ENCODE data around the gene KAT8. TPM values are rescaled to one million over a fixed set of nuclear protein-coding genes. Genes with fewer than 3 reads are reported as not detected.

Gene KAT8
- 32.3 and 45.2 TPM in 2 replicates for total RNA-seq (2014; rRNA removed; shearing (Covaris generic))

DNA sequence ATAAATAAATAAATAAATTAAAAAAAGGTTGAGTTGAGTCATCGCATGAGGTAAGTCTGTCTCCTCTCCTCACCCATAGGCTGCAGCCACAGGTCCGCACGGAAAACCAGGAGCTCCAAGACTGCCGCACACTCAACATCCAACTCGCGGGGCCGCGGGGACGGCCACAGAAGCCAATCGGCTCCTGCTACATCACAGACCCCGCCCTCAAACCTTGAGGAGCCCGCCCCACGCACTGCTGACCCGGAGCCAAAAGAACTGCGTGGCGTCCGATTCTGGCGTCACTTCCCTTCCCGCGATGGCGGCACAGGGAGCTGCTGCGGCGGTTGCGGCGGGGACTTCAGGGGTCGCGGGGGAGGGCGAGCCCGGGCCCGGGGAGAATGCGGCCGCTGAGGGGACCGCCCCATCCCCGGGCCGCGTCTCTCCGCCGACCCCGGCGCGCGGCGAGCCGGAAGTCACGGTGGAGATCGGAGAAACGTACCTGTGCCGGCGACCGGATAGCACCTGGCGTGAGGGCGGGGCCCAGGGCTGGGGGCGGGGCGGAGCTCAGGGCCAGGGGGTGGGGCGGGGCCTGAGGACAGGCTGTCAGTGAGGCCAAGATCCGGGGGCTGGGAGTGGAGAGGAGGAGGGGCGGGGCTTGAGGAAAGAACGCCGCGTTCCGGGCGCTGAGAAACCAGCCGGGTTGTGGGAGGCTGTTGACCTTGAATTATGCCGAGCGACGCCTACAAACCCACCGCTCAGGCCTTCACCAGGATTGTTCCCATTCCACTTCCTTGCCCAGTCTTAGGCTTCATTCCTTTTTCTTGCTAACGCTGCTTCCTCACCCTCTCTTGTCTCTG, at the start of gene KAT8:
TSS of gene KAT8 (plus strand) at position 281 of the 839 bp plus-strand sequence. CDS start at position 299, 18 bp downstream.
- Histone ChIP-seq H3K27me3 (replicated peaks) (no peaks in the 10 kb centered on the region), H3K9me3 (replicated peaks) (no peaks in the 10 kb centered on the region), H3K36me3 (peaks cover 45% of the 10 kb centered on the region), H3K4me1 (replicated peaks) (peaks cover 10% of the 10 kb centered on the region), H3K27ac (peak within 1 kb of the TSS; percentile 78), H3K4me3 (peak within 1 kb of the TSS; percentile 84)
- DNase-seq (ENCODE audit: low read depth in 1 of 2, low spot score in 2 of 2), result peak; percentile 97 to 99

DNA sequence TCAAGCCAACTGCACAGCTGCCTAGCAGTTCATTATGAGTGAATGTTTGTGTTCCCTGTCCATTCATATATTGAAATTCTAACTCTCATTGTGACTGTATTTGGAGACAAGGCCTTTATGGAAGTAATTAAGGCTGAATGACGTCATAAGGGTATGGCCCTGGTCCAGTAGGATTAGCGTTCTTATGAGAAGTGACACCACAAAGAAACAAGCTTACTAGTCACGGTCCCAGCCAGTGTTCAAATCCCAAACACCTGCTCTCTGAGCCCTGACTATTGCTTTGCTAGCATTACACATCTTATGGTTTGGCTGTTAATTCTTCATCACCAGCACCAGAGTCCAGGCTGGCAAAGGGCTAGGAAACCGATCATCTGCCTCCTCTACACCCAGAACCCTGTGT, 45.6 kb upstream of the KAT8 start:
- Histone ChIP-seq H3K4me1 (replicated peaks) (peaks cover 17% of the 10 kb centered on the region), H3K4me3 (peak overlapping the region; percentile 86), H3K27me3 (replicated peaks) (no peaks in the 10 kb centered on the region), H3K36me3 (peaks cover 35% of the 10 kb centered on the region), H3K27ac (no peak overlapping the region), H3K9me3 (replicated peaks) (no peaks in the 10 kb centered on the region)
- DNase-seq (ENCODE audit: low read depth in 1 of 2, low spot score in 2 of 2), result no peak

DNA sequence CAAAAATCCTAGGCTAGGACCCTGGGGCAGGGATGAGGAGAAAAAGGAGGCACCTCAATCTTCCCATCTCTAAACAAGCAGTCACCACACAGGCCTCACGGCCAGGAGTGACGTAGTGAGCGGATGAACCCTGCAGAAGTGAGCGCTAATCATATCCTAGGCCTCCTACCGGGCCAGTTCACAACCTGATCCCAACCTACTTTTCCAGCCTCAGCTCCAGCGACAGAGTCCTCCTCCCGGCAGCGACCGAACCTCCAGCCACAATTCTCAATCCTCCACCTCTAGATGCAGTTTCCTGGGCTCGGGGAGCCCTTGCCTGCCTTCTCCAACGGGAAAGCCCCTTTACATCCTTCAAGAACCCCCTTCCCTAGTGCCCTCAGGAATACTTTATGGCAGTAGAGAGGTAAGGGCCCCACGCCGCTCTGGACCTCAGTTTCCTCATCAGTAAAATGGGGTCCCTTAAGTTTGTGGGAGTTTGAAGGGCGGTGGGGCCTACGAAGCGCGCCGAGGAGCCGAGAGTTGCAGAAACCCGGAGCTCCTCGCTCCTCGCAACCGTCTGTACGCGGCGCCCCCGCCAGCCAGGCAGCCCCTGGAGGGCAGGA, 44.8 kb upstream of the KAT8 start:
- Histone ChIP-seq H3K9me3 (replicated peaks) (no peaks in the 10 kb centered on the region), H3K4me1 (replicated peaks) (peaks cover 17% of the 10 kb centered on the region), H3K27ac (peak overlapping the region; percentile 80), H3K4me3 (peak overlapping the region; percentile 86), H3K27me3 (replicated peaks) (no peaks in the 10 kb centered on the region), H3K36me3 (peaks cover 40% of the 10 kb centered on the region)
- peak in 1 of 2 experiments; percentile 46 for DNase-seq (ENCODE audit: low read depth in 1 of 2, low spot score in 2 of 2)

- Histone ChIP-seq H3K27ac (peak overlapping the region; percentile 80), H3K4me3 (peak overlapping the region; percentile 86), H3K9me3 (replicated peaks) (no peaks in the 10 kb centered on the region), H3K4me1 (replicated peaks) (peaks cover 17% of the 10 kb centered on the region), H3K36me3 (peaks cover 46% of the 10 kb centered on the region), H3K27me3 (replicated peaks) (no peaks in the 10 kb centered on the region)
- DNase-seq (ENCODE audit: low read depth in 1 of 2, low spot score in 2 of 2), result peak; percentile 95 to 96
Observed at GRCh38 chr16:31073142-31073969, 44.1 kb upstream of the KAT8 start.

DNA sequence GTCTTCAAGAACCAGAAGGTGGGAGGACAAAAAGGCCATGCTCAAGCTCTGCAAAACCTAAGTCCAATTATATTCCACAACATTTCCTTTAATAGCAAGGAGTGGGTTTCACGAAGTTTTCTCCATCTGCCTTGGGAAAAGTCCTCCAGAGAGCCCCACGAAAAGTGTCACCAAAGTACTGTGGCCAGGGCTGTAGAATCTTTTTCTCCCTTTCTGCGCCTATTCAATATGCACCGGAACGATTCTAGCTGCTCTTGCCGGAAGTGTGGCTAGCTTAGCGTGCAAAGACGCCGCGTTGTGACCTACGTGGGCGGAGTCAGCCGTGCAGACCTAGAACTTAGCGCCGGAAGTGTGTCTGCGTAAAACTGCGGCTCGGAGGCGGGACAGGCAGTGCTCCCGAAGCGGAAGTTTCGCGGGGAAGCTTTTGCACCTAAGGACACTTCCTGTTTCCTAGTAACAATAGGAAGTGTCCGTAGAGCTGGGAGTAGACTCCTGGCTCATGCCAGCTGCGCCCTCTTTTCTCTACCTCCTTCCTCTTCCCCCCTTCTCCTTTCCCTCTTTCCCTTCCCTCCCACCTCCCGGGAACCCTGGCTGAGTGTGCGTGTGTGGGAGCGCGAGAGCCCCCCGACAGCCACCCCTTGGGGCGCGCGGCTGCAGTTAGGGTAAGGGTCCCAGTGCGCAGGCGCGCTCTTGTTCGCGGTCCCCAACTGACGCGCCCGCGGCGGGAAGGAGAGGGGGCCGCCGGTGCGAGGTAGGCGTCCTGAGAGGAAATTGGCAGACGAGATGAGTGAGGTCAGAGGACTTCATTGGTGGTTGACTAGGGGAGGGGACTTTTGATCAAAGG, 43.3 kb upstream of the KAT8 start, which contains the start of the genes ZNF646 and ZNF668:
TSS of gene ZNF646 (plus strand) at position 453 of the 844 bp plus-strand sequence. CDS start 1,903 bp downstream, outside the sequence.
TSS of gene ZNF668 (minus strand) at position 271 of the 844 bp plus-strand sequence. CDS start 9,781 bp downstream, outside the sequence.
- H3K4me1 ChIP-seq (replicated peaks), result peaks cover 17% of the 10 kb centered on the region
- H3K9me3 ChIP-seq (replicated peaks), result no peaks in the 10 kb centered on the region
- H3K27me3 ChIP-seq (replicated peaks), result no peaks in the 10 kb centered on the region
- peaks cover 55% of the 10 kb centered on the region for H3K36me3 ChIP-seq
- DNase-seq (ENCODE audit: low read depth in 1 of 2, low spot score in 2 of 2), result peak; percentile 95 to 99
- H3K27ac ChIP-seq, result peak within 1 kb of the TSS; percentile 80
- peak within 1 kb of the TSS; percentile 86 for H3K4me3 ChIP-seq

DNA sequence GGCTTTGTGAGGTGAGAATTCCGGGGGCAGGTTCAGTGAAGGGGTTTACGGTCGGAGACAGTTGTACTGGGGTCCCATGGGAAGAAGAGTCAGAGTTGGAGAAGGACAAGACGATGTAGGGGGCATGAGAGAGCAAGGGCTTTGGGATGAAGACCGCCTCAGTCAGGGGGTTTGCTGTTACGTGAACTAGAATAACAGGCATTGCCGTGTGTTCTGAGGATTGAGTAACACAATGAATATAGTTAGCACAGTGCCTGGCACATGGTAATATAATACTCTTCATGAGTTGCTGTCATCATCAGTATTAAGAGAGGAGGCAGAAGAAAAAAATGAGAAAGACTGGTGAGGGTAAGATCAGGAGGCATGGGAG, 42.7 kb upstream of the KAT8 start:
- no peak for DNase-seq (ENCODE audit: low read depth in 1 of 2, low spot score in 2 of 2)
- H3K27ac ChIP-seq, result peak overlapping the region; percentile 80
- H3K9me3 ChIP-seq (replicated peaks), result no peaks in the 10 kb centered on the region
- H3K4me1 ChIP-seq (replicated peaks), result peaks cover 17% of the 10 kb centered on the region
- peaks cover 61% of the 10 kb centered on the region for H3K36me3 ChIP-seq
- peak overlapping the region; percentile 86 for H3K4me3 ChIP-seq
- no peaks in the 10 kb centered on the region for H3K27me3 ChIP-seq (replicated peaks)

GRCh38 chr16:31076319-31076718, 41.1 kb upstream of the KAT8 start:
- H3K27me3 ChIP-seq (replicated peaks), result no peaks in the 10 kb centered on the region
- no peak overlapping the region for H3K4me3 ChIP-seq
- no peak overlapping the region for H3K27ac ChIP-seq
- peaks cover 17% of the 10 kb centered on the region for H3K4me1 ChIP-seq (replicated peaks)
- no peak for DNase-seq (ENCODE audit: low read depth in 1 of 2, low spot score in 2 of 2)
- no peaks in the 10 kb centered on the region for H3K9me3 ChIP-seq (replicated peaks)
- H3K36me3 ChIP-seq, result peaks cover 76% of the 10 kb centered on the region

- H3K36me3 ChIP-seq, result peaks cover 81% of the 10 kb centered on the region
Observed at GRCh38 chr16:31077024-31077423, 40.4 kb upstream of the KAT8 start.

DNA sequence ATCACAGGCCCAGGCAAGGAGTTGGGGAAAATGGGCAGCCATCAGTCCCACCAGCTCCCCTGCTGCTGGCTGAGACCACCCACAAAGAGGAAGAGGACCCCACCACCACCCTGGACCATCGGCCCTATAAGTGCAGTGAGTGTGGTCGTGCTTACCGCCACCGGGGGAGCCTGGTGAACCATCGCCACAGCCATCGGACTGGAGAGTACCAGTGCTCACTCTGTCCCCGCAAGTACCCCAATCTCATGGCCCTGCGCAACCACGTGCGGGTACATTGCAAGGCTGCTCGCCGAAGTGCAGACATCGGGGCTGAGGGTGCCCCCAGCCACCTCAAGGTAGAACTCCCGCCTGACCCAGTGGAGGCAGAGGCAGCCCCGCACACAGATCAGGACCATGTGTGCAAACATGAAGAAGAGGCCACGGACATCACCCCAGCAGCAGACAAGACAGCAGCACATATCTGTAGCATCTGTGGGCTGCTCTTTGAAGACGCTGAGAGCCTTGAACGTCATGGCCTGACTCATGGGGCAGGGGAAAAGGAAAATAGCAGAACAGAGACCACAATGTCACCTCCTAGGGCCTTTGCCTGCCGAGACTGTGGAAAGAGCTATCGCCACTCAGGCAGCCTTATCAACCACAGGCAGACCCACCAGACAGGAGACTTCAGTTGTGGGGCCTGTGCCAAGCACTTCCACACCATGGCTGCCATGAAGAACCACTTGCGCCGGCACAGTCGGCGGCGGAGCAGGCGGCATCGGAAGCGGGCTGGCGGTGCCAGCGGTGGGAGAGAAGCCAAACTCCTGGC, 39.7 kb upstream of the KAT8 start:
- Histone ChIP-seq H3K27me3 (replicated peaks) (no peaks in the 10 kb centered on the region), H3K4me1 (replicated peaks) (peaks cover 9% of the 10 kb centered on the region), H3K4me3 (no peak overlapping the region), H3K9me3 (replicated peaks) (no peaks in the 10 kb centered on the region), H3K36me3 (peaks cover 84% of the 10 kb centered on the region), H3K27ac (no peak overlapping the region)
- no peak for DNase-seq (ENCODE audit: low read depth in 1 of 2, low spot score in 2 of 2)

More at GRCh38 chr16:31077024-31077423, 40.4 kb upstream of the KAT8 start:
- Histone ChIP-seq H3K4me3 (no peak overlapping the region), H3K9me3 (replicated peaks) (no peaks in the 10 kb centered on the region), H3K27me3 (replicated peaks) (no peaks in the 10 kb centered on the region), H3K4me1 (replicated peaks) (peaks cover 11% of the 10 kb centered on the region), H3K27ac (no peak overlapping the region)
- no peak for DNase-seq (ENCODE audit: low read depth in 1 of 2, low spot score in 2 of 2)

DNA sequence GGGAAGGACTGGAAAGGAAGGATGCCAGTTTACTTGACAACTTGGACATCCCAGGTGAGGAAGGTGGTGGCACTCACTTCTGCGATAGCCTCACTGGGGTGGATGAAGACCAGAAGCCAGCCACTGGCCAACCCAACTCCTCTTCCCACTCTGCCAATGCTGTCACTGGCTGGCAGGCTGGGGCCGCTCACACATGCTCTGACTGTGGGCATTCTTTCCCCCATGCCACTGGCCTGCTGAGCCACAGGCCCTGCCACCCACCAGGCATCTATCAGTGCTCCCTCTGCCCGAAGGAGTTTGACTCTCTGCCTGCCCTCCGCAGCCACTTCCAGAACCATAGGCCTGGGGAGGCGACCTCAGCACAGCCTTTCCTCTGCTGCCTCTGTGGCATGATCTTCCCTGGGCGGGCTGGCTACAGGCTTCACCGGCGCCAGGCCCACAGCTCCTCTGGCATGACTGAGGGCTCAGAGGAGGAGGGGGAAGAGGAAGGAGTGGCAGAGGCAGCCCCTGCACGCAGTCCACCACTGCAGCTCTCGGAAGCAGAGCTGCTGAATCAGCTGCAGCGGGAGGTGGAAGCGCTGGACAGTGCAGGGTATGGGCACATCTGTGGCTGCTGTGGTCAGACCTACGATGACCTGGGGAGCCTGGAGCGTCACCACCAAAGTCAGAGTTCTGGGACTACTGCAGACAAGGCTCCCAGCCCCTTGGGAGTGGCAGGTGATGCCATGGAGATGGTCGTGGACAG, 38.7 kb upstream of the KAT8 start:
- Histone ChIP-seq H3K4me1 (replicated peaks) (peaks cover 9% of the 10 kb centered on the region), H3K27ac (no peak overlapping the region), H3K4me3 (no peak overlapping the region), H3K27me3 (replicated peaks) (no peaks in the 10 kb centered on the region), H3K36me3 (peaks cover 75% of the 10 kb centered on the region), H3K9me3 (replicated peaks) (no peaks in the 10 kb centered on the region)
- DNase-seq (ENCODE audit: low read depth in 1 of 2, low spot score in 2 of 2), result no peak

- no peaks in the 10 kb centered on the region for H3K27me3 ChIP-seq (replicated peaks)
- H3K27ac ChIP-seq, result no peak overlapping the region
- H3K4me3 ChIP-seq, result no peak overlapping the region
- H3K4me1 ChIP-seq (replicated peaks), result peaks cover 9% of the 10 kb centered on the region
- DNase-seq (ENCODE audit: low read depth in 1 of 2, low spot score in 2 of 2), result no peak
- peaks cover 82% of the 10 kb centered on the region for H3K36me3 ChIP-seq
- H3K9me3 ChIP-seq (replicated peaks), result no peaks in the 10 kb centered on the region
Observed at GRCh38 chr16:31079342-31079944, 38.0 kb upstream of the KAT8 start.
